GM10266 (cell line): ENCODE data around the gene OBSCN.

ENCODE experiments used
- DNase-seq: peaks from one replicate; pipeline ENCODE4 v3.0.0; 2012; ENCODE audit errors: extremely low spot score
- TF ChIP-seq, protein P1 (sequence below): IDR thresholded peaks from 2 replicates; pipeline ENCODE4 v1.5.1; 2012; ENCODE audit warnings: mild to moderate bottlenecking, low read depth; ENCODE audit not compliant: control insufficient read depth, insufficient read depth; ENCODE audit errors: missing control alignments

The OBSCN gene

DNA sequence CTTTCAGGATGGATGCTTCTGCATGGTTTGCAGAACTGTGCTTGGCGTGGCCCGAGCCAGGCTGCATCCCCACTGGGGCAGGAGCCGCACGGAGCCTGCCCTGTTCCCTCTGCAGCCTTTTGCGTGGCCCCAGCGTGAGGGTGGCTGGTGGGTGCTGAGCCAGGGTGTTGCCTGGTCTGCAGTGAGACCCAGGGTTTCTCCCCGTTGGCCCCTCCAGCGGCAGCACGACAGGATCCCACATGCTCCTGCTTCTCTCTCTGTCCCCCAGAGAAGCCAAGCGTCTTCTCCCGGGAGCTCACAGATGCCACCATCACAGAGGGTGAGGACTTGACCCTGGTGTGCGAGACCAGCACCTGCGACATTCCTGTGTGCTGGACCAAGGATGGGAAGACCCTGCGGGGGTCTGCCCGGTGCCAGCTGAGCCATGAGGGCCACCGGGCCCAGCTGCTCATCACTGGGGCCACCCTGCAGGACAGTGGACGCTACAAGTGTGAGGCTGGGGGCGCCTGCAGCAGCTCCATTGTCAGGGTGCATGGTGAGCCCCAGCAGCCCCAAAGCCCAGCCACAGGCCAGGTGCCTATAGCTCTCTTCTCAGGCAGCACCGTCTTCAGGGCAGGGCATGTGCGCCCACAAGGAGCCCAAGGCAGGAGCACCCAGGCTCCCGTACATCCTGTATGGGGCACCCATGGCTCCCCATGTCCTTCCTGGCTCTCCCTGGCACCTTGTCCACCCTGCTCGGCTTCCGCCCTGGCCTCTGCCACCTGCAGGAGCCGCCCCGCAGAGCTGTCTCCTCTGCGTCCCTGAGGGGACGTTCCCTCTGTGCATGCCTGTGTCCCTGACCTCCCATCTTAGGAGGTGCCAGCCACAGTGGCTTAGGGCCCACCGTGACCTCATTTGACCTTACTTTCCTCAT, 78.9 kb downstream of the OBSCN start:
- TF ChIP-seq, protein P1, sequence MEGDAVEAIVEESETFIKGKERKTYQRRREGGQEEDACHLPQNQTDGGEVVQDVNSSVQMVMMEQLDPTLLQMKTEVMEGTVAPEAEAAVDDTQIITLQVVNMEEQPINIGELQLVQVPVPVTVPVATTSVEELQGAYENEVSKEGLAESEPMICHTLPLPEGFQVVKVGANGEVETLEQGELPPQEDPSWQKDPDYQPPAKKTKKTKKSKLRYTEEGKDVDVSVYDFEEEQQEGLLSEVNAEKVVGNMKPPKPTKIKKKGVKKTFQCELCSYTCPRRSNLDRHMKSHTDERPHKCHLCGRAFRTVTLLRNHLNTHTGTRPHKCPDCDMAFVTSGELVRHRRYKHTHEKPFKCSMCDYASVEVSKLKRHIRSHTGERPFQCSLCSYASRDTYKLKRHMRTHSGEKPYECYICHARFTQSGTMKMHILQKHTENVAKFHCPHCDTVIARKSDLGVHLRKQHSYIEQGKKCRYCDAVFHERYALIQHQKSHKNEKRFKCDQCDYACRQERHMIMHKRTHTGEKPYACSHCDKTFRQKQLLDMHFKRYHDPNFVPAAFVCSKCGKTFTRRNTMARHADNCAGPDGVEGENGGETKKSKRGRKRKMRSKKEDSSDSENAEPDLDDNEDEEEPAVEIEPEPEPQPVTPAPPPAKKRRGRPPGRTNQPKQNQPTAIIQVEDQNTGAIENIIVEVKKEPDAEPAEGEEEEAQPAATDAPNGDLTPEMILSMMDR: no peak

DNA sequence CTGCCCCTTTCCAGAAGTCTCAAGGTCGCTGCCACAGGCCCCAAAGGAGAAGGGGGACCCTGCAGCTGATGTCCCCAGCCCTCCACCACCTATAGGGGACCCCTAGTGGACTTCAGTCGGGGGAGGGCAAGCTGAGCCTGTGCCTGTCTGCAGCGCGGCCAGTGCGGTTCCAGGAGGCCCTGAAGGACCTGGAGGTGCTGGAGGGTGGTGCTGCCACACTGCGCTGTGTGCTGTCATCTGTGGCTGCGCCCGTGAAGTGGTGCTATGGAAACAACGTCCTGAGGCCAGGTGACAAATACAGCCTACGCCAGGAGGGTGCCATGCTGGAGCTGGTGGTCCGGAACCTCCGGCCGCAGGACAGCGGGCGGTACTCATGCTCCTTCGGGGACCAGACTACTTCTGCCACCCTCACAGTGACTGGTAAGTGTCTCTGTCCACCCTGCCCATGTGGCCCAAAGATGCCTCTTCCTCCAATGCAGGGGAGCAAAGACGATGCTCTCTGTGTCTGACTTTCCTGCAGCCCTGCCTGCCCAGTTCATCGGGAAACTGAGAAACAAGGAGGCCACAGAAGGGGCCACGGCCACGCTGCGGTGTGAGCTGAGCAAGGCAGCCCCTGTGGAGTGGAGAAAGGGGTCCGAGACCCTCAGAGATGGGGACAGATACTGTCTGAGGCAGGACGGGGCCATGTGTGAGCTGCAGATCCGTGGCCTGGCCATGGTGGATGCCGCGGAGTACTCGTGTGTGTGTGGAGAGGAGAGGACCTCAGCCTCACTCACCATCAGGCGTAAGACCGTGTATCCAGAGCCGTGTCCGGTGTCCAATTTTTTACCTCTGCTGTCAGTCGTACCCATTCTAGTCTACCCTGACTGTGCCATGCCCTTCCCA, 79.9 kb downstream of the OBSCN start:
- DNase-seq: no peak
- TF ChIP-seq, protein P1: no peak

More for the DNA sequence above, 78.9 kb downstream of the OBSCN start:
- no peak for DNase-seq

- DNase-seq: no peak
- TF ChIP-seq, protein P1: no peak
Measured at GRCh38 chr1:228288536-228289238, 80.8 kb downstream of the OBSCN start.

GRCh38 chr1:228289239-228289849, 81.5 kb downstream of the OBSCN start:
- TF ChIP-seq, protein P1: no peak
- DNase-seq: no peak

- DNase-seq: no peak
Measured at GRCh38 chr1:228289996-228290881, 82.4 kb downstream of the OBSCN start.

More at GRCh38 chr1:228289996-228290881, 82.4 kb downstream of the OBSCN start:
- TF ChIP-seq, protein P1: no peak
